ENCODE data around the gene SMARCD1. TPM values are rescaled to one million over a fixed set of nuclear protein-coding genes. Genes with fewer than 3 reads are reported as not detected.

SMARCD1 gene
- total RNA-seq, 2 donors from 2014 or later, result 18.3 to 27.7 TPM

Other genes with a start within 250 kb of the SMARCD1 start
- 1 to 10 TPM; 2.9 to 4.0 TPM for gene BCDIN3D, start 242.2 kb upstream of the SMARCD1 start, total RNA-seq
- 10 to 100 TPM in 1 of 2 donors, 1 to 10 TPM in 1; 6.4 to 25.9 TPM for gene FAIM2, start 181.4 kb upstream of the SMARCD1 start, total RNA-seq
- gene AQP2, start 134.6 kb upstream of the SMARCD1 start, total RNA-seq, result under 1 TPM; 0.09 to 0.24 TPM
- gene AQP5, start 123.5 kb upstream of the SMARCD1 start, total RNA-seq, result 1 to 10 TPM; 1.0 to 1.3 TPM
- gene AQP6, start 112.4 kb upstream of the SMARCD1 start, total RNA-seq, result under 1 TPM; 0.13 to 0.77 TPM
- gene RACGAP1, start 59.8 kb upstream of the SMARCD1 start, total RNA-seq, result 10 to 100 TPM in 1 of 2 donors, 1 to 10 TPM in 1; 4.8 to 10.4 TPM
- gene ASIC1, start 27.7 kb upstream of the SMARCD1 start, total RNA-seq, result 1 to 10 TPM; 1.2 to 4.1 TPM
- 100 to 1,000 TPM in 1 of 2 donors, 10 to 100 TPM in 1; 88.6 to 150 TPM for gene GPD1, start 18.7 kb downstream of the SMARCD1 start, total RNA-seq
- 100 to 1,000 TPM; 122 to 148 TPM for gene COX14, start 26.9 kb downstream of the SMARCD1 start, total RNA-seq
- gene CERS5, start 82.0 kb downstream of the SMARCD1 start, total RNA-seq, result 10 to 100 TPM; 15.6 to 22.8 TPM
- 10 to 100 TPM; 30.6 to 37.7 TPM for gene LIMA1, start 198.2 kb downstream of the SMARCD1 start, total RNA-seq

Data from left cardiac atrium (tissue), 2 donors.